GM21723 (cell line): ENCODE data around the gene METTL8.
A peak's percentile ranks its signal among the peaks of the same experiment; 100 is the strongest.

Source experiments
- ATAC-seq: cut with Tn5 transposase; IDR thresholded peaks from one replicate; pipeline ENCODE4 v1.9.1; 2021; ENCODE audit warnings: mild to moderate bottlenecking, moderate library complexity; ENCODE audit not compliant: unreplicated experiment

Gene METTL8

DNA sequence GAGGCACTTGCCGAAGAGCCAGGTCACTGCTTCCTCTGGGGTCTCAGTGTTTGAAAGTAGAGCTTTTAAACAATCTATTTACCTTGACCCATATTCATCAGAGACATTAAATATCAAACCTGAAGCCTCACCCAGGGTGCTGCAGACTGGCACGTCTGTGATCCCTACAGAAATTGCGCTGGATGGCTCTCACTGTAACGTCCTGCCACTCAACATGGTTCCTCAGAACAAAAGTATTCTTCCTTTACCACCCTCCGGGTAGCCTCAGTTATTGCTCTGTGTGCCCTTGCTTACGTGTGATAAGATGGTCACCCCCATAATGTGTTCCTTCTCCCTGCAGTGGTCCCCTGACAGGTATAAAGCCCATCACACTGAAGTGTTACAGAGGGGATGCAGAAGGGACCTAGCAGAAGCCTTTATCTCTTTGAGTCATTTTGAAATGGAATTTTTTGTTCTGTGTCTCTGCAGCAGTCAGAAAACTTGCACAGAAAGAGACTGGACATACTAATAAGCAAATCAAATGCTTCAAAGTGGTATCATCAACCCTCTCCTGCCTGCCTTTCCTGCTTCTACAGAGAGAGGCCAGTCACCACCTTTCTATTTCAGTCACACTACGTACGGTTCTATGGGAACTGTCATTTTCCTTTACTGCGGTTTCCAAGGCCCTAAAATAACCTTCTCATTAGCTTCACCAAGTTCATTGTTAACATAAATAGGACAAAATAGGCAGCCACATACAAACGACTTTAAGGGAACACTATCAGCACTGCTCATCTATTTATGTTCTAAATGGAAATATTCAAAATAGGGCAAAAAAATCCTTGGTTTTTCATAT is 86.8 kb downstream of the METTL8 start:
- peak; percentile 72 for ATAC-seq

DNA sequence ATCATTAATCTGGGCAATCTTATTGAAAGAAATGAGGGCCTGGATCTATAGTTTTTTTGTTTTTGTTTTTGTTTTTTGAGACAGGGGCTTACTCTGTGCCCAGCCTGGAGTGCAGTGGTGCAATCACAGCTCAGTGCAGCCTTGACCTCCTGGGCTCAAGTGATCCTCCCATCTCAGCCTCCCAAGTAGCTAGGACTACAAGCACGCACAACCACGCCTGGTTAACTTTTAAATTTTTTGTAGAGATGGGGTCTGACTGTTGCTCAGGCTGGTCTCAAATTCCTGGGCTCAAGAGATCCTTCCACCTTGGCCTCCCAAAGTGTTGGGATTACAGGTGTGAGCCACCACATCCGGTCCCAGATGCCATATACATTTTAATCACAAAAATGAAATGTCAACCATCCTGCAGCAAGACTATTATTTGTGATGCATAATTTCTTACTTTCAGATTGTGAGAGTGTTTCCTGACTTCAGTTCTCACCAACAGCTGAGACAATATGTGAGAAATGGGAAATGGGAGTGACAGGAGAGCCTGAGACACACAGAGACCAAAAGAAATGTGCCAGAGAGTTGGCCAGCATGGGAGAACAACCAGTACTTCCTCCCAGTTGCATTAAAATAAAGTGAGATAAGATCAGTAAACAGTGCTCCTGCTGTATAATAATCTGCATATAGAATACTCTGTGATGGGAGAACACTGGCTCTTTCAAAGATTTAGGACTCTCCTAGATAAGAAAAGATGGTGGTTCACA is 87.6 kb downstream of the METTL8 start:
- ATAC-seq: peak; percentile 4

DNA sequence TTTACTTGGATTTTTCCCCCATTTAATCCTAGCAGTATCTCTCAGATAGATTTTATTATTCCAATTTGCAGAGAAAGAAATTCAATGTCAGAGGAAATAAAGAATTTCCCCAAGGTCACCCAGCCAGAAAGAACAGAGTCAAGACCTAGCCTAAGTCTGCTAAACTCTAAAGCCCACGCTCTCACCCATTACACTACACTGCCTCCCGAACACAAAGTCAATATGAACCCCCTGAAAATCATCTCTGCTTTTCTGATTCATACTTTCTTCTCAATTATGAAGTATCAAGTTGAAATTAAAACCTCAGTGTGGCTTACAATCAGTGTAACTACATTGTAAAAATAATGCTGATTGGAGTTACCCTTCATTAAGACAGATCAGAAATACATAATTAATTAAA is 89.6 kb downstream of the METTL8 start:
- no peak for ATAC-seq

DNA sequence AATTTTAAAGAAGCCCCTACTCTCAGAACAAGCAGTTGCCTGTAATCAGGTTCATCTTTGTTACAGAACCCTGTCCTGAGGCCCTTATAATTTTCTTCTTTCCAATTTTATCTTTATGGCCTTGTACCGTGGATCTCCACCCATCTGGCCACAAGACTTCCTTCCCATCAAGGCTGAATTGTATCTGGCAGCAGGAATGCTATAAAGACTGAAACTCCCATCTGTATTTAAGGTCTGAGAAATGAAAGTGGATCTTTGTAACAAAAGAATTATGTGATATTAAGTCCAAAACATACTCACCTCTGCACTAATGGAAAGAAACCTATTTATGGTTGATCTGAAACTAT is 91.8 kb downstream of the METTL8 start:
- ATAC-seq: no peak

DNA sequence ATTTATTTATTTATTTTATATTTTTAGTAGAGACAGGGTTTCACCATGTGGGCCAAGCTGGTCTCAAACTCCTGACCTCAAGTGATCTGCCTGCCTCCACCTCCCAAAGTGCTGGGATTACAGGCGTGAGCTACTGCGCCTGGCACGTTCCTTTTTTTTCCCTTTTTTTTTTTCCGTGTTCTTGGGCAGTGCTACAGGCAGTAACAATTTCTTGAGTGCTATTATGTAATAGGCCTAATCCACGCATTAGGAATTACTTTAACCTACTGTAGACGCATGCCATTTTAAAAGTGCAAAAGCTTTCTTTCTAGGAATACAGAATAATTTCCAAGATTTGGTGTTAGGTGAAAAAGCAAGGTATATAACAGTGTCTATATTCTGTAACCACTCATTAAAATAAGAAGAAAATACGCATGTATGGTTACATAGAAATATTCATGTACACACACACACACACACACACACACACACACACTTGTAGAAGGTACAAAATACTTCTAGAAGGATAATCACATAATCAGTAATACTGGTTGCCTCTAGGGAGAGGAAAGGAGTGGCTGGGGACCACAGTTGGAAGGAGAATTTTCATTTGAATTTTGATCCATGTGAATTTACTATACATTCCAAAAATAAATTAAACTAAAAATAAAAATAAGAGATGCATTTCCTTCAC is 92.3 kb downstream of the METTL8 start:
- no peak for ATAC-seq

DNA sequence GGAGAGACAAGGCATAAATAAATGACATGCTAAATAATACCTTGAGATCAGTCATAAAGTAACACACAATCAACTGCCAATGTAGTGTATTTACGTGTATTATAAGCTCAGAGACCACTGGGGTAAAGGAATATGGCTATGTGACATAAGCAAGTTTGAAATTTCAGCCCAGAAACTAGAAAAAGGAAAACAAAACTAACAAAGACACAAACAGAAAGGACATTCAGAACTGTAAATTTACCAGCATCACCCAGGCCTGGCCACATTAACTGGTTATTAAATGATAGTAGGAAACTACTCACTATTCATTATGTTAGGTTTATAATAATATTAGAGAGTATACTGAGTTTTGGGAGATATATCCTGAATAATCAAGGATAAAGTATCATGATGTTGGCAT is 98.8 kb downstream of the METTL8 start:
- peak; percentile 42 for ATAC-seq

DNA sequence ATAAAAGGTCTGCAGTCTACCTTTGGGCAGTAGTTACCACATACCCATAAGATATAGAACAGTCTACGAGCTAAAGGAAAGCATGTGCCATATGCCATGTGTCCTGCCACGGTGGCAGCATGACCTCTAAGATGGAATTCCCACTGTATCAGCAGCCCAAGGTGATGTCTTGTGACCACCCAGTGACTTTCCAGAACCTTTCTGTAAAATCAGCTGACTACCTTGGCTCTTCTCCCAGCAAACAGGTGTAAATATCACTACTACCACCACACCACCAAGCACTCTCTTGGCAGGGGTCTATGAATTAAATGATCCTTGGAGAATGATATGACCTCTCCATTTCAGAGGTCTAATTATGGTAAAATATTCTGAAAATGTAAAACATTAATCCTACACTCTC is 99.6 kb downstream of the METTL8 start:
- no peak for ATAC-seq

DNA sequence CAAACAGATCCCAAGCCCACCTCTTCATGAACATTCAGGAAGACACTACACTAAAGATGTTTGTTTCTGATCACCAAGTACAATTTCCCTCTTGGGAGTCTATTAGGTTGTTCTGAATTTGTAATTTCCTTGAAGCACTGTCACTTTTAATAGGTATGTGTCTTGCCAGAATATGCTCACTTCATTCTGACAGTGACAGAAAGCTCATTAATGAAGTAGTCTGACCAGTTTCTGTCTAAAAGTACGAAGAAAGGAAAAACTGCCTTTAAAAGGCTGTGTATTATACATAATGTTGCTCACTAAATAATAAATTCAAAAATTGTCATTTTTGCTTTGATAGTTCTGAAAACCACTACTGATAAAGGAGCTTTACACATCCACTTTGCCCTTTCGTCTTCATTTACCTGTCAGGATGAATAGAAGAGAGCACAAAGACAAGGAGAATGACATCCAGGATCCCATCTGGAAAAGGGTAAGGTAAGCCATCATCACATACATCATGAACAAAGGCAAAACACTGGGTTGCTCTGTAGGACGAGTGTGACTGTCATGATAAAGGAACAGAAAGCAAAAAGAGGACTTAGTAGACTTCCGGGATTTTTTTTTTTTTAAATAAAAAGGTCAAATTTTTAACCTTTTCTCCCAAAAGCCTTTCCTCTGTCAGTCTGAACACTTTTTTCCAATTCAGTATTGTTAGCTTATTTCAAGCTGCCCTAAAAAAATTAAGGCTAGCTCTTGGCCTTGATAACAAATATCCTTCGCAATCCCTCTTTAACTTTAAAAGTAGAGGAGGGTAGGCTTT is 103.4 kb downstream of the METTL8 start:
- ATAC-seq: no peak

DNA sequence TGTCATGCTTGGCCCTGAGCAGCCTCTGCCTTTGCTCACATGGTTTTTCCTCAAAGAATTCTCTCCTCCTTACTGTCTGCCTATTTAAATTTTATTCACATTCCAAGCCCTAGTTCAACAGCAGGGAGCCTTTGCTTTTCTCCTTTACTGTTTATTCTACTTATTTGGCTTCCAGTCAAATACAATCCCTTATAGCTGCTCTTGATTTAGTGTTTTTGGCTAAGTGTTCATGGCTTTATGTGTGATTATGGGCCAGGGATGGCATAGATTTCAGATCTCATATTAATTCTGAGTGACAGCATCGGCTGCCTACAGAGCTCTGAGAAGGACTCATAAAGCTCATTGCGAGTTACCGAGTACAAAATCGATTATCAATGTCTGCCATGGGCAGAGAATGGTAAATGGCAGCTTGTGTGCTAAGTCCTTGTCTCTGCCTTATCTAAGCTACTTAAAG is 106.7 kb downstream of the METTL8 start:
- ATAC-seq: no peak

DNA sequence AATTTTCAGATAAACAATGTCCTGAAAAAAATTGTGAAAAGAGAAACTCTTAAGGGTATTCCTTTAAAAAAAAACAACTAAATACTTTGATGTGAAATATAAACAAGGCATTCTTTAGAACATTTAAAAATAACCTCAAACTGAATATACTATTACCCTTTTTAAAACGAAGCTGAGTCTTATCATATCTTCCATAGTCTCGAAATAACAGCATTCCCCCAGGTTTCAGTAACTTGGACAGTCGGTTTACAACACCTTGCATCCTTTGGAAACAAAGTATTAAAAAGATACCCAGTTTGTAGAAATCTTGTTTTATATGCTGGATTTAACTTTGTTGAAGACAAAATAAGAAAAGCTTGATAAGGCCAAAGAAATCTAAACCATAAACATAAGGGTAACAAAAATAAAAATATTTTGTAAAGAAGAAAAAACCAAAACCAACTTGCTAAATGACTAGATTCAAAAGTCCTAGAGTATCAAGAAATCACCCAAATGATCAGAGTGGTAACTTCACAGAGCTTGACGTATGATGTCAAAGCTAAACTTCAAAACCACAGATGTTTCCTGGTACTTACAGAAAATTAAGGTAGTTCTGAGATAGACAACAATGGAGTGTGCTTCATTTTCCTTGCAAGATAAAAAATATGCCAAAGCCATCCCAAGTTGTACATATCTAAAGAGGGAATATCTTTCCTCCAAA is 107.8 kb downstream of the METTL8 start:
- ATAC-seq: peak; percentile 50

DNA sequence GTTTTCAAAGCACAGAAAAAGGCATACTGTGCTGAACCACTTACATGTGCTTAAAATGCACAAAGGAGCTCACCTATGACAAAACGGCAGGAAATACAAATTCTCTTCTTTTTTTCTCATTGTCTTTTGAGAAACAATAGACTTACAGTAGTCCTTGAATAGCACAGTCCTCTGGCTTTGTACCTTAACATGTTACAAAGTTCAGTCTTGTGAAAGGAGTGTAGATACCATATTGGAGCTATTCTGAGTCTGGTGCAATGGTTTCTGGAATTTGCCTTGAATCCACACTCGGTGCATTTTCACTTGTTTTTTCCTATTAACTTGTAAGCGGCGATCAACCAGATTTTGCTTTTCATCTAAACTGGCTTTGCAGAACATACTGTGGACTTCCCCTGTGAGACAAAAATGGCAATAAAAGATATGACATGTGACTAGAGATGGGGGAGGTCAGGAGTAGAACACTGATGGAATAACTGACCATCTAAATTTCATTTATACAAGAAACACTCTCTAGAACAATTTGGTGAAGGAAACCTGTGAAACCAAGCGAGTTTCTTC is 109.7 kb downstream of the METTL8 start:
- ATAC-seq: peak; percentile 29

DNA sequence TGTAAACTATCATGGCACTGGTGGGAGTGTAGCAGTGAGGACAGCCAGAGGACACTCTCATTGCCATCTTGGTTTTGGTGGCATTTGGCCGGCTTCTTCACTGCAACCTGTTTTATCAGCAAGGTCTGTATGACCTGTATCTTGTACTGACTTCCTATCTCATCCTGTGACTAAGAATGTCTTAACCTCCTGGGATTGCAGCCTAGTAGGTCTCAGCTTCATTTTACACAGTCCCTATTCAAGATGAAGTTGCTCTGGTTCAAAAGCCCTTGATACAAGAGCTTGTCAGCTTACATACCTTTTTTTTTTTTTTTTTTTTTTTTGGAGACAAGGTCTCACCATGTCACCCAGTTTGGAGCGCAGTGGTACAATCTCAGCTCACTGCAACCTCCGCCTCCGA is 110.9 kb downstream of the METTL8 start:
- ATAC-seq: no peak

DNA sequence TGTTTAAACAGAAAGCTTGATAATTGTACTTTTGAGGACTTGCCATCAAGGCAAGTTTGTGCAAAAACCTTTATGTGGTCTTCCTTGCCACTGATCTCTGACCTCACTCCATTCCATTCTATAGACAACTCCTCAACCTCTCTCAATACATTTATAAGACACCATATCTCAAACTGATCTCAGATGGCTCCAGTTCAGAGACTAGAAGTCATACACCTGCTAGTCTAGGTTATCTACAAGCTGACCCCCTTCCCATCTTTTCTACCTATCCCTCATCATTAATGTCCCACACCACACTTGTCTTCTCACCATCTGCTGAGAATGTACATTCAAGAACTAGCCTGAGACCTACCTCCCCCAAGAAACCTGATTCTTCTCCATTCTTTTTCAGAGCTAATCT is 113.1 kb downstream of the METTL8 start:
- no peak for ATAC-seq

DNA sequence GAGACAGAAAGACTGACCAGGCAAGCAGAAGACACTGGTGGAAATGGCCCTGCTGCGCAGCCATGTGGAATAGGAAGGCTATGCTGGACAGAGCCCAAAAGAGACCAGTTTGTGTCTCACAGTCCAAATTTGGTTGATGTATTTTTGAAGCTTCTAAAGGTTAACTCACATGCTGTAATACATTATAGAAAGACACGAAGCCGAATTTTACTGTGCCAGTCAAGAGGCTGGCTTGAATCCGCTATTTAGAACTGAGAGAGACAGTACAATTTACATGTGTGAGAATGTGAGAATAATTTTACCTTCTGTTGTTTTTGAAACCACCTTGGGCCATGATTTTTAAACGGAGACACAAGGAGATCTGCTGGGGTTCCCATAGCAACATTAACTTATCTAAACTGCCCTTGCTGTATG is 113.6 kb downstream of the METTL8 start:
- peak; percentile 28 for ATAC-seq

DNA sequence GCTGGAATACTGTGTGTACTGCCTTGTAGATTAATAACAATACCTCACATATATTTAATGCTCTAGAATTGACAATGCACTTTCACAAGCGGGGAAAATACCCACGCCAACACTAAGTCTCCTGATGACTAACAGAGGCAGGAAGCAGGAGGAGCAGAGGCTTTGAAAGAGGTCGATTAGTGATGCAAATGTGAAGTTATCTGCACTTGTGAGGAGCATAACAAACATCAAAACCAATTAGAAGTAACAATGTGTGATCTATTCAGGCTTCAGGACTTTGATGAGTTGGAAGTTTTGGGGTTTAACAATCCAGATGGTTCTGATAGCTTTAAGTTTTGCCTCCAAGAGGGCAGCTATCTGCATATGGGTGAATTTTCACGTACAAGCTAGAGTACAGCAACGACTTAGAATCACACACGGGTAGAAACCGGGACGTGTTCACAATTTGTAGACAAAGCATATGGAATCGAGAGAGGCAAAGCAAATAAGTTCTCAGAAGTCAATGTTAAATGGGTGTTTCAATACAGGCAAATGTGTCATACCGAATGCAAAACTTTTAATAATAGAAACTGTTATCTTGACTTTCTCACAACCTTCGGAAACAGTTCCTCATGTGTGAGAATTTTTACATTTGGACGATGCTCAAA is 114.5 kb downstream of the METTL8 start:
- ATAC-seq: peak; percentile 41

DNA sequence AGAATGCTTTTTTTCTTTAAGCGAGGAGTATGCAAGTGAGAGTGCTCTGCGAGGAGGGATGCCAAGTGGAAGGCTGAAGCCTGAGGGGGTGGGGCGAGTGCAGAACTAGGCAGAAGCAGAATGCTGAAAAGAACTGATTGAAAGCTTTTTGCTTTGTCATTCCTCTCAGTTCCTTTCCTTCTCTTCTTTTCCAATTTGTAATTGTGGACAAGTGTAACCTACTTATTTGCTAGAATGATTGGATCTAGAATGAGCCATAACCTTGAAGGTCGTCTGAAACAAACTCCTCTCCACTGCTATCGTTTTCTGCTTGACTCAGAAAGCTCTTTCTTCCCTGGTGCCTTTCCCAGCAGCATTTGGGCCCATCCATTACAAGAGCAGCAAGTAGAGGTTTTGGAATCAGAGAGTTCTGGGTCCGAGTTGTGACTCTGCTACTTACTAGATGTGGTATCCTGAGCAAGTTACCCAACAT is 115.3 kb downstream of the METTL8 start:
- ATAC-seq: no peak

DNA sequence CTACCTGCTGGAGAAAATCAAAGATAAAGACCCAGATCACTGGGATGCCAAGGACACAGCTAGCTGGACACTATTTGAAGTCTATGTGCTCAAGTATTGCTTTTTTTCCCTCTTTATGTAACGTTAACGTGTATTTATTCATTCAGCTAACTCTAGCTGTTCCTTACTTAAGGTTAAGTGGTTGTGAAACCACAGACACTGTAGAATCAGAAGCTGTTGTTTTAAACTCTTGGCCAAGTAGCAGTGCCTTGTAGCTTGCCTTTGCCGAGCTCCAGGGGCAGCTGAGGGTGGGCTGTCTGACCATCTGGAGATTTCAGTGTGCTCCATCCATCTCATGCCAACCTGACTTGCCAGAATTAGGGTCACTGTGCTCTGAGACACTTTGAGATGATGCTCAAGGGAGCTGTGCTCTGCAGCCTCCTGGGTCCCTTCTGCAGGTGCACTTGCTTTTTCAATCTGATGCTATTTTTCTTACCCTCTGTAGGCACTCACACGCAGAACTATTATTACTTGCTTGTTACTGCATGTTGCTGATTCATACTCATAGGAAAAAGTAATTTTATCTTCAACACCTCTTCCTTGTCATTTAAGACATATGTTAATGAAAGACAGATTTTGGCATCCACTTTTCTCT is 116.2 kb downstream of the METTL8 start:
- peak; percentile 38 for ATAC-seq

DNA sequence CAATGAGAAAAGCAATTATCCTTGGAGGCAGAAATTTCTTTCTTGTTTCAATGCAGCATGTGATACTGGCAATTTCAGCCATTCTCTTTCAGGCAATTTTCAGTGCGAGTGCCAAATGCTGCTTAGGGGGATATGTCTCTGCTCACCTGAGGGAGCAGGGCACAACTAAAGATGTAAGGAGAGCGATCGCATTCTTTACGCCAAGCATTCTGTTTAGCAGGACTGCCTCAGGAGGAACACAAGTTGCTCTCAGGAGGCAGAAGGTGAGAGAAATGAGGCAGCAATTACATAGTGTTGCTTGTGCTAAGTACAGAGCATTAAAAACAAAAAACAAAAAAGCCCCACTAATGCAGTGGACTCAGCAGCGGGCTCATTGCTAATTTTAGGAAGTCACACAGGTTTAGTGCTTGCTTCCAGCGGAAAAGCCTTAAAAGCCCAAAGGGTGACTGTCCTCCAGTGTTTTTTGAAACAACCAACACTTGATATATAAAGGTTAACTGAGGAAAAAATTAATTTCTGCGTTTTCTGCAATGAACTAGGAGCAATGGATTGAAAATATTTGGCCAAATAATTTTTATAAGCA is 116.9 kb downstream of the METTL8 start:
- no peak for ATAC-seq

DNA sequence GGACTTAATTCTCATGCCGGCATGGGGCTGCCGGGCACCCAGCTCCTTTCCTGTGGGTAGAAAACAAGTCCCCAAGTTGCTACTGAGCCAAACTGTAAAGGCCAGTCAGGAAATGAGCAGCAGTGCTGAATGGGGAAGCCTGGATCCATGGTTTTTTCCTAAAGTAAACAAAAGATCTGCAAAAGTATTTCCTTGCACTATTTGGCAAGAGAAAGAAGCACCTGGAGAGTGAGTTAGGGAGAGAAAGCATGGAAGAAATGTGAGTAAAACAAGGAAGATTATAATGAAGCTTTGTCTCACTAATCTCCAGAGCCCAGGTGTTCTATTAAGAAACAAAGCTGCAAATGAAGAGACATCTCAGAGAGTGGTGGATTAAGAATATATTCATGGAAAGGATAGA is 117.6 kb downstream of the METTL8 start:
- ATAC-seq: no peak
